HCT116 (cell line): ENCODE measurements around the gene MAP1S.

ENCODE experiments used
- CEBPB ChIP-seq: IDR thresholded peaks from 2 replicates; pipeline ENCODE4 v1.6.1; 2012; ENCODE audit warnings: low read depth
- EZH2 ChIP-seq: fragments of 200-600 bp; sonication (generic); IDR thresholded peaks from 2 replicates; pipeline ENCODE4 v1.6.1; 2017; ENCODE audit warnings: antibody characterized with exemption, mixed run types
- FOSL1 ChIP-seq: IDR thresholded peaks from 2 replicates; pipeline ENCODE4 v1.6.1; 2012; ENCODE audit warnings: low read depth
- JUND ChIP-seq: IDR thresholded peaks from 2 replicates; pipeline ENCODE4 v1.6.1; 2012
- POLR2A ChIP-seq: IDR thresholded peaks from 2 replicates; pipeline ENCODE4 v1.7.0; 2011; ENCODE audit warnings: borderline replicate concordance; ENCODE audit not compliant: insufficient read depth, insufficient read length; ENCODE audit errors: extremely low read depth
- SP1 ChIP-seq: IDR thresholded peaks from 2 replicates; pipeline ENCODE4 v1.6.1; 2012; ENCODE audit warnings: low read depth
- TF ChIP-seq, protein P1 (sequence below), 3 experiments: fragments of 200-600 bp in 1 of 3; sonication (generic) in 1 of 3; IDR thresholded peaks in 2 of 3; conservative IDR thresholded peaks in 1 of 3; 2 replicates each; pipeline ENCODE4 v1.5.1; 2012 to 2017; ENCODE audit warnings: low read depth in 2 of 3, low read length in 2 of 3, antibody characterized with exemption in 1 of 3, borderline replicate concordance in 1 of 3, control low read depth in 1 of 3, mild to moderate bottlenecking in 1 of 3, mixed read lengths in 1 of 3, mixed run types in 1 of 3, moderate library complexity in 1 of 3; ENCODE audit not compliant: insufficient read depth in 1 of 3

DNA sequence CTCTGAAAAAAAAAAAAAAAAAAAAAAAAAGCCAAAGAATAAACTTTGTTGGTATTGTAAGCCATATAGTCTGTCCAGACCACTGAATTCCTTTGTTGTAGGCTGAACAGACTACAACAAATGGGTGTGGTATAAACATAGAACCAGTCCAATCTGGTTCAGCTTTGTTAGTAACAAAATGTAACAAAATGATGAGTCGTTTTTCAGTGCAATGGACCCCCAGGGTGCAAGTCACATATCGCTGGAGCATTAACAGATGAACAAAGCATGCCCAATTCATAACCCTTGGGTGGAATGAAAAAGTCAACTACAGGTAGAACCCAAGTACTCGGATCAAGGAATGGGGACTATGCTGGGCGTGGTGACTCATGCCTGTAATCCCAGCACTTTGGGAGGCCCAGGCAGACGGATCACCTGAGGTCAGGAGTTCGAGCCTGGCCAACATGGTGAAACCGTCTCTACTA lies 18.4 kb downstream of the MAP1S start:
- TF ChIP-seq FOSL1 = peak; percentile 50; the same call in 1 of the 2 replicates
- TF ChIP-seq CEBPB = no peak
- TF ChIP-seq, protein P1, sequence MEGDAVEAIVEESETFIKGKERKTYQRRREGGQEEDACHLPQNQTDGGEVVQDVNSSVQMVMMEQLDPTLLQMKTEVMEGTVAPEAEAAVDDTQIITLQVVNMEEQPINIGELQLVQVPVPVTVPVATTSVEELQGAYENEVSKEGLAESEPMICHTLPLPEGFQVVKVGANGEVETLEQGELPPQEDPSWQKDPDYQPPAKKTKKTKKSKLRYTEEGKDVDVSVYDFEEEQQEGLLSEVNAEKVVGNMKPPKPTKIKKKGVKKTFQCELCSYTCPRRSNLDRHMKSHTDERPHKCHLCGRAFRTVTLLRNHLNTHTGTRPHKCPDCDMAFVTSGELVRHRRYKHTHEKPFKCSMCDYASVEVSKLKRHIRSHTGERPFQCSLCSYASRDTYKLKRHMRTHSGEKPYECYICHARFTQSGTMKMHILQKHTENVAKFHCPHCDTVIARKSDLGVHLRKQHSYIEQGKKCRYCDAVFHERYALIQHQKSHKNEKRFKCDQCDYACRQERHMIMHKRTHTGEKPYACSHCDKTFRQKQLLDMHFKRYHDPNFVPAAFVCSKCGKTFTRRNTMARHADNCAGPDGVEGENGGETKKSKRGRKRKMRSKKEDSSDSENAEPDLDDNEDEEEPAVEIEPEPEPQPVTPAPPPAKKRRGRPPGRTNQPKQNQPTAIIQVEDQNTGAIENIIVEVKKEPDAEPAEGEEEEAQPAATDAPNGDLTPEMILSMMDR (IDR thresholded peaks at IDR 0.05 in 2 of 3, conservative IDR thresholded peaks at IDR 0.05 in 1 of 3; ENCODE audit: borderline replicate concordance in 1 of 3, insufficient read depth in 1 of 3, low read depth in 2 of 3, low read length in 2 of 3) = no peak
- TF ChIP-seq JUND = peak; percentile 36; the same call in 1 of the 2 replicates
- TF ChIP-seq EZH2 = no peak
- TF ChIP-seq POLR2A = no peak
- TF ChIP-seq SP1 = no peak
